Stimulated activated CD4-positive, alpha-beta T cell treated with anti-CD3 and anti-CD28 coated beads, TNF-alpha, amount 100 ng/mL, for 24 hours (primary cell): ENCODE measurements around the gene BHLHE23.

Experiments
- DNase-seq, 3 experiments: peaks; one replicate each; pipeline ENCODE4 v3.0.0-alpha.2; 2020; ENCODE audit warnings: low read depth in 3 of 3

The BHLHE23 gene

DNA sequence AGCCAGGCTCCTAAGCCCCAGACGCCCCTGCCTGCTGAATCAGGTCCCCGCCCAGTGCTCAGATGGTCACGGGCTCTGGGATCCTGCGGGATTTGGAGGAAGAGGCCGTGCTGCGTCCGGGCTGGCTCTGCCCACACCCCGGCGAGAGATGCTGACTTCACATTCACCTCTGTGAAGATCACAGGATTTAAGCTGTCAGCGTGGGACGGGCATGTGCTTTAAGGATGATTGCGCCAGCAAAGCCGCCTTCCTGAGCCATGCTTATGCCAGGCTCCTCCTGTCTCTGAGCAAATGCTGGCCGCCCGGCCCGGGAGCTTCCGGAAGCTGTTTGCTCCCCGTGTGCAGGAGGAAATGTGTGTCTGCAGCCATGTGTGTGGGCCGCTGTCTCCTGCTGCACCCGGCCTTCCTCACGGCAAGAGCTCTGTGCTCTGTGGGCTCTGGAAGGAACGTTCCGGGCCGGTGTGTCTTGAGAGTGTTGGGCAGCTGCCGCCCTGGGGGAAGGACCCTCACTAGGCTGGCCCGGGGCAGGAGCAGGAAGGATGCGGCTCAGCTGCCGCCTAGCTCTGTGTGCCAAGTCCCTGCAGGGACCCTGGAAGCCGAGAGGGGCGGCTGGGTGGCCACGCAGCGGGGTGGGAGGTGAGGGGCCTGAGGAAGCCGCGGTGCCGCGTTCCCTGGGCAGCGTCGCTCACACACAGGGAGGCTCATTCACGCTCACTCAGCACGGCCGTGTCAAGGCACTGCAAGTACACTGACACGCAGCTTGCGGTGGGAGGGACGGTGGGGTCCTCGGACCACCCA lies 19.0 kb upstream of the BHLHE23 start:
- DNase-seq: no peak

DNA sequence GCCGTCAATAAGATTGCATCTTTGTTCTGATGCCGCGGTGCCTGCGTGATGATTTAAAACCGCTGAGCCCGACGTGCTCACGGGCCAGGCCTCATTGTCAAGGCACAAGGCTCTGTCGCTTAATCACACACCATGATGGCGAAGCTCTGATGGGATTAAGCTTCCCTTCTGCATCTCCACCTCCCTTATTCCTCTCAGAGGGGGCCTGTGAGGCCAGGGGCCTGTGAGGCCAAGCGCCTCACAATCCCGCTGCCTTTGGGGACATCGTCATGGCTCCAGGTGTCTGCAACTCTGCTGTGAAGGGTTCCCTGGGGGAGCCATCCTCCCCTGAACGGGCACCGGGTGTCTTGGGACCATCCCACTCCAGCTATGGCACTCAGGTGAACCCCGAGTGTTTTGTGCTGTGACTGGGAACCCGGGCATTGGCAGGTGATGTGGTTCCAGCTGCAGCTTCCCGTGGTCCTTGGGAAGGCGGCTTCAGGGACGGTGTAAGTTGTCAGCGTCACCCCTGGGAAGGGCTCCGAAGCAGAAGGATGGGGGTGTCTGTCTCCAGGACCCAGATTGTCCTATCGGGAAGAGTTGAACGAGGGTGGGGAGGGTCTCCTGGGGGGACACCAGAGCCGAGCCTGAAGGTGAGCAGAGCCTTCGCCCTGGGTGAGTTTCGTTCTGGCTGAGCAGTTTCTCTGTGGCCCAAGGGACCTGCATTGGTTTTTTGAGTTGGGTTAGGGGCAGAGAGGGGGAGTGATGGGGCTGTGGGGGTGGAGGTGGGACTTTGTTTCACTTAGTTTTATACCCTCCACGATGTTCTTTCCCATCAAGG lies 18.0 kb upstream of the BHLHE23 start:
- no peak for DNase-seq

DNA sequence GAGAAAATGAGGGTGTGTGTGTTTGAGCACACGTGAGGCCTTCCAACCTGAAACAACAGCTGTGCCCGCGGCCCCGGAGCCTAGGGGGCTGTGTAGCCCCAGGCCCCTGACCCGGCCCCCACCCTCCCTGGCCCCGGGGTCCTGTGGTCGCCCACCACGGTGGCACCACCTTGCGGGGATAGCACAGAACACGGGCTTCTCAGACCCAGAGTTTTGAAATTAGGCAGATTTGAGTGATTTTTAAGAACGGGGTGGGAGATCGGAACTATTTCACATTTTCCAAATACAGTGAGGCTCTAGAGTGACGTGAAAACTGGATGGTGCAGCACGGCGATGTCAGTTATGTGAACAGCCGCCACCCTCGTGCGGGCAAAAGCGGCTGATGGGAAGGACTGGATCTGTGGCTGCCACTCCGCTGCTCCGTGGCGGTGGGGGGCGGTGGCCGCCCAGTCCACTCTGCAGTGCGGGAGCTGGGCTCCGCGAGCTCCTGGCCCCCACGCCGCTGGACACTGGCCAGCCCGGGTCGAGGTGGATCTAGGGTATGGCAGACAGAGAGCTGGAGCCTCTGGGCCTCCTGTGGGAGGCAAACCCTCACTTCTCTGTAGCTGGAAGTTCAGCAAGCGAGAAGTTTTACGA lies 17.3 kb upstream of the BHLHE23 start:
- DNase-seq: no peak

DNA sequence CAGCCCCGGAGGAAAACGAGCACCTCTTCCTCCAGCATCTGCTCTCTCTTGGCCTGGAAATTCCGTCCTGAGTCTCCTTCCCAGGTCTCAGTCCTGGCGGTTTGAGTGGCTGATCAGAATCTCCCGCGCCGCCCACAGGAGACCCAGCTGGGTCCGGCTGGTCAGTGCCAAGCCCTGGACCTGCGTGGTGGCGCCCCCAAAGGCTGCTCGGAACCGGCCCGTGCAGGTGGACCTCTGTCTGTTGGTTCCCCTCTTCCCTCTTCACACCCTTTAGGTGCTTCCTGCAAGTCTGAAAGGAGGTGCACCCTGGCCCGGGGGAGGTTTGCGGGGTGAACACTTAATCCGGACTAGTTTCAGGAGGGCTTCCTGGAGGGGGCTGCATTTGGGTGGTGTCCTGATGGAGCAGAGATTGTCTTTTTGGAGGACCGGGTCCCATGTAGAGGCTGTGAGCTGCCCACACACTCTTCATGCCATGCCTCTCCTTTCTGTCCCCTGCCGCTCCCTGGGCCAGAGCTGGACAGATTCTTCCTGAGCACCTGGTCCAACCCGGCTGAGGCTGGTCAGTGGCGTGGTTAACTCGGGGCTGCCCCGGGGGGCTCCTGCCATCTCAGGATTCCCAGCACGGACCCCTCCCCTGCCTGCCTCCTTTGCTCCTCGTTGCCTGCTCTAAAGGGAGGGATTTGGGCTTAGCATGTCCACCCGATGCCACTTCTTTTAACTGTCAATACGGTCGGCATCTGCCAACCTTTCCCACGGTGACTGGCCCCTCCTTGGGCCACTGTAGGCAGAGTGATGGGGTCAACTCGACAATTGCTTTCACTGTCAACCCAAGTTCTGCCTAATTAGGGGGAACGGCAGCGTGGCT lies 16.5 kb upstream of the BHLHE23 start:
- no peak for DNase-seq

DNA sequence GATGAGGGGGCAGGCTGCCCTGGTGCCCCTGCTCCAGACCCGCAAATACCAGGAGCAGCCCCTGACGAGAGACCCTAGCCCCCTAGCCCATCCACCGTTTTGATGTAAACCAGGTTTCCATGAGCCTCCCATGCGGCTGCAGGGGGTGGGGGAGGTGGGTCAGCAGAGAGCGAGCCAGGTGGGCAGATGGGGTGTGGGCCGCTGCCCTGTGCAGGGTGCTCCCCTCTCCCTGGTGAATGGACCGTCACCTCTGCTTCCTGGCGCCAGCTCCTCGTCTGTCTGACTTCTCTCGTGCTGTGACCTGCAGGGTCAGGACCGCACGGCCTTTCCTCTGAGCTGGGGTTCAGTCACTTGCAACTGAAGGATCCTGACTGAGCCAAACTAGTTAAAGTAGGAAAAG lies 15.7 kb upstream of the BHLHE23 start:
- no peak for DNase-seq

DNA sequence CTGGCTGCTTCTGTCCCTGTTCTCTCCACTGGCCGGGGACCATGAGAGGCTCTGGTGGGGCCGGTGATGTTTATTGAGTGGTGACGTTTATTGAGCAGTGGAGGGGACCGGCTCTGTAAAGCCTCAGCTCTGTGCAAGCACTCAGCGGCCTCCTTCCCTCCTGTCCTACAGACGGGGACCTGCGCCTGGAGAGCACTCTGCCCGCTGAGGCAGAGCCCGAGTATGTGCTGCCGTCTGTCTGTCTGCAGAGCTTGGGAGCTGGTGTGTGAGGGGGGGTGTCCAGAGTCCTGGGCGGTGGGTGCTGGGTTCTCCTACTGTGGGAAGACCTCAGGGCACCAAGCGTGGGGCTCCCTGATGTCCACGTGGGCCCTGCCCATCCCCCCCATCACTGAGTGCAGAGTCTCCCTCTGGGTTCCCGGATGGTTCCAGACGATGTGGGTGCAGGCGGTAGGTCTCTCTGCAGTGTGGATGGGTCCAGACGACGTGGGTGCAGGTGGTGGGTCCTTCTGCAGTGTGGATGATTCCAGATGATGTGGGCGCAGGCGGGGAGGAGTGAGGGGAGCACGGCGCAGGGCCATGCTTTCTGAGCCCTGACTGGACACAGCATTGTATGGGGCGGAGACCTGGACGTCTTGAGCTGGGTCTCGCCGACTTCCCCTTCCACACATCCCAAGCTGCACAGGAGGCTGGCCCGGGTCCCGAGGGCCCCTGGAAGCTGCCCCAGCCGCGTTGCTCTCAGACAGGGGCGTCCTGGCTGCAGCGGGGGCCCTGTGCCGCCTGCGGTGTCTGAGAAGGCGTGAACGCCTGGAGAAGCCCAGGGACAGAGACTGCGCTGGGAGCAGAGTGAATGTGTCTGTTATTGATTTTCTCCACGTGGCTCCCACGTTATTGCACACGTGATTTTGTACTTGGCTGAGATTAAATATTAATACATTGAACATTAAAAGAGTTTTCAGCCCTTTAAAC lies 14.9 kb upstream of the BHLHE23 start:
- no peak for DNase-seq

DNA sequence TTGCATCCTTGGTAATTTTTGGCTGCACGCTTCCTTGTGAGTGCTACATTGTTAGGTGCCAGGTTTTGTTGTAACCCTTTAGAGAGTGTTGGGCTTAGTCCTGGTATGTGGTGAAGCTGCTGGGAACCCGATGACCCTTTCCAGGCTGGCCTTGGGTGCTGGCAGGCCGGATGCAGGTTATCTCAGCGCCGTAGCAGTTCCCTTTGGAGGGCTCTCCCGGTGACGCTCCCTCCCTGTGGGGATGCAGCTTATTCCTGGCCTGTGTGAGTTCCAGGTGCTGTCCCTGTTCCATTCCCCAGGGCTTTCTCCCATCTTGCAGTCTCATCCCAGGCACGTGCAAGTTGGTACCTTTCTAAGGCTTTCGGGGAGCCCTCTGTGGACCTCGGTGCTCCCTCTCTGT lies 13.9 kb upstream of the BHLHE23 start:
- DNase-seq: no peak

DNA sequence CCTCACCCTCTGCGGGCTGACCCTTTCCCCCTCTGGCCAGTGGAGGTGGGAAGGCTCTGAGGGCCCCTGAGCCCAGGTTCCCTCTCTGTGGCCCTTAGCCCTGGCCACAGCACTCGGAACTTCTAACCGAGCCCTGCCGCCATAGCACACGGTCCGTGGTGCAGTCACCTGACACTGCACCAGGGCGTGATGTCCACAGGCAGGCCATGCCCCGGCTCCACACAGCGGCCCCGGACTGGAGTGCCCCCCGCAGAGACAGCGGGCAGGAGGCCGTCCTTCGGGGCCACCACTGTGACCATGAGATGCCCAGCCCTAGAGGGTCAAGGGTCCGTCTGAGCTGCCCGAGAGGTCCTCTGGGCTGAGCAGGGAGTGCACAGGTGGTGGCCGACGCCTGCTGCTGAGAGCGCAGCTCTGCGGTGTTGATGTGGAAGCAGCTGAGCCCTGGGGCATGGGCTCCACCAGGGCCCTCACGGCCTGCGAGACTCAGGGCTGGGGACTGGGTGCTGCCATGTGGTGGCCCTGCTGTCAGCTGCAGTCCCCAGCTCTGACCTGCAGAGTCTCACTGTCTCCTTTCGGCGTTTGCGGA lies 11.2 kb upstream of the BHLHE23 start:
- no peak for DNase-seq

DNA sequence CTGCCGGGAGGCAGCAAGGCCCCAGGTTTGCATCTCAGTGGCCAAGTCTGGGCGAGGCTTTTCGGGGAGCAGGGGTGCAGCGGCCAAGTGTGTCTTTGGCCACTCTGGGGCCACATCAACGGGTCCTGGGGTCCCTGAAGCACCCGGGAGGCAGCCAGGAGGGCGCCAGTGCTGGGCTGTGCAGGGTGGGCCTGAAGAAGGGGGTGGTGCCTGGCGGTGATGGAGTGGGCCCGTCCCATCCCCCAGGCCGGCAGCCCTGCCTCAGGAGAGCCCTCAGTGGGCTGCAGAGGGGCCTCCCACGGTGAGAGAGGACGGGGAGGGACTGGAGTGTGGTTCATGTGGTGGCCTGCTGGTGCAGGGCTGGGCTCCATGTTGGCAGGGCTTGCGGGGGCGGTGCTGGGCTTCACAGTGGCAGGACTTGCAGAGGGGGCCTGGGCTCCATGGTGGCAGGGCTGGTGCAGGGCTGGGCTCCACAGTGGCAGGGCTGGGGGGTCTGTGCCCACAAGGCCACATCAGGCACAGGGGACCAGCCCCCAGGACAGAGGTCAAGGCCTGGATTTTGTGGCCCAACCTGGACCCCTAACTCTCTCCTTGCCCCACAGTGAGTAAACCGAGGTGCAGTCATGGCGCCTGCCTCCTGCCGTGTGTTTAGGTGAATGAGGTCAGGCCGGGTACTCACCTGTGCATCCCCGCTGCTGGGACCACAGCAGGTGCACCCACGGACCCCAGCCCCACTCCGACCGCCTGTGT lies 10.5 kb upstream of the BHLHE23 start:
- DNase-seq: no peak

DNA sequence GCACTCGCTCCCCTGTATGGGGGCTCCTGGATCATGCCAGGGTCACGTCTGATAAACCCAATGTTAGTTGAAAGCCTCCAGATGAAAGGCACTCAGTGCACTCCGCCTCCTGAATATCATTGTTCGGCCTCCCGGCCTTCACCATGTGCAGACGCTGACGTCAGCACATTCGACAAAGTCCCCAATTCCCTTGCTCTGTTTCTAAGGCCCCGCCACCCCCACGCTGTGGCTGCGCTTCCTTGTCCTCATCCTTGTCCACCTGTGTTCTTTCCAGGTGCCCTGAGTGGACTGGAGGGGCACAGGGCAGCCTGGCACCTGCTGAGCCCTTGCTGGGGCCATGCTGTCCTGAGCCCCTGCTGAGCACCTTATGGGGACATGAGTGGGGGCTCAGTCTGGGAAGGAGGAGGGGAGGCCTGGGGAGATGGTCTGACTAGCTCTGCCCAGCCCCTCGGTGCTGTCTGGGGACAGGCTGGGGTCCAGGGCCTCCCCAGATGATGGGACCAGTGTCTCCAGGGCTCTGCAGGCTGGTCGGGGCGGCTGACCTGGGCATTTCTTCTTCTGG lies 9.8 kb upstream of the BHLHE23 start:
- DNase-seq: no peak

DNA sequence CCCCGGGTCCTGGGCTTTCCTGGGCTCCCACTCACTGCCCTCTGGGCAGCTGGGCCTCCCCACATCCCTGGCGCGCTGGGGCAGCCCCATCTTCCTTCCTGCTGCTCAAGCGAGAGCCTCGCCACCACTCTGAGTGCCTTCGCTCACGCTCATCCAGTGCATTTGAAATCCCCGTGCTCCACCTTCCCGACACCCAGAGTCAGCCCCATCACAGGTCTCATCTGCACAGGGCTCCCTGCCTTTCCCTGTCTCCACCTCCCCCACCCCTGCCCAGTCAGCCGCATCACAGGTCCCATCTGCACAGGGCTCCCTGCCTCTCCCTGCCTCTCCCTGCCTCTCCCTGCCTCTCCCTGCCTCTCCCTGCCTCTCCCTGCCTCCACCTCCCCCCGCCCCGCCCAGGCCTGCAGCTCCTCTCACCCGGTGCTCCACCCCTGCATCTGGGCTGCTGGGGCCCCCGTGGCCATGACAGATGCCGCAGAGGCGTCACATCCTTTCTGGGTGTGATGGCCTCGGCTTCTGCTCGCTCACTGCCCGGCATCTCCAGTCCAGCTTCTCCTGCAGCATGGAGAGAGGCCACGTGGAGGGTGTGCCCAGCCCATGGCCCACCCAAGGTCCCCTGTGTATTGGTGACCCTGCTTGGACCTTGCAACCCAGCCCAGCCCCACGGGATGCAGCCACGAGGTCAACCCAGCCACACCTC lies 9.0 kb upstream of the BHLHE23 start:
- DNase-seq: no peak

DNA sequence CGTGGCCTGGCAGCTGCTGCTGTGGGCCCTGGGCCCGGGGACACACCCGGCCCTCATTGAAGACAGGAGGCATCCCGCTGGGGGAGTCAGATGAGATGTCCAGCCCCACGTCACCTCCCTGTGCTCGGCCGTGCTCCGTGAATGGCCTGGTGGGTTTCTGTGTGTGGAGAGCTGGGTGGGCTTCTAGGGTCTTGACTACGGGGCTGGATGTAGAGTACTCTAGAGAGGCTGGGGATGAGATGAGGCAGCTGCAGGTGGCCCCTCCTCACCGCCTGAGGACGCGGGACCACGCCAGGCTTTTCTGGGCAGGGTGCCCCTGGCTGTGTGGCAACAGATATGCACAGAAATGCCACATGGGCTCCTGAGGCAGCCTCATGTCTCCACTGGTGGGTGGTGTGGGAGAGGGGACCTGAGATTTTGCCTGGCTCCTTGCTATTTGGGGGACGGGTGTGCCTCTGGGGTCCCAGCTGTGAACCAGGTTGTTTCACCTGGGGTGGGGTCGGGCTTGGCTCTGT lies 8.4 kb upstream of the BHLHE23 start:
- no peak for DNase-seq

DNA sequence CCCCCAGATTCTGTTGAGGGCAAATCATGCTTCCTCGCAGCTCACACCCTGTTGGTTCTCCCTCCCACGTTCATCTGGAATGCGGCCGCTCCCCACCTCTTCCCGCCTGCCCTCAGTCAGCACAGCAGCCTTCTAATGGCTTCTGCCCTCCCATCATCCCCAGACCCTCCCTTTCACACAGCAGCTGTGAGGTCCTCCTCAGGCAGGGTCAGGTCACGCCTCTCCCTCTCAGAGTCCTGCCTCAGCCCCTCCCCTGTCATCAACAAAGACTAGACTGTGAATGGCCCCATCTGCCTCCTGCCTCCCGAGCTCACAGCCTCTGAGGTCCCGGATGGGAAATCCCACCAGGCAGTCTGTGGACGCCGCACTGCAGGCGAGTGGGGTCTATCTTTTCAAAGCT lies 7.9 kb upstream of the BHLHE23 start:
- no peak for DNase-seq

DNA sequence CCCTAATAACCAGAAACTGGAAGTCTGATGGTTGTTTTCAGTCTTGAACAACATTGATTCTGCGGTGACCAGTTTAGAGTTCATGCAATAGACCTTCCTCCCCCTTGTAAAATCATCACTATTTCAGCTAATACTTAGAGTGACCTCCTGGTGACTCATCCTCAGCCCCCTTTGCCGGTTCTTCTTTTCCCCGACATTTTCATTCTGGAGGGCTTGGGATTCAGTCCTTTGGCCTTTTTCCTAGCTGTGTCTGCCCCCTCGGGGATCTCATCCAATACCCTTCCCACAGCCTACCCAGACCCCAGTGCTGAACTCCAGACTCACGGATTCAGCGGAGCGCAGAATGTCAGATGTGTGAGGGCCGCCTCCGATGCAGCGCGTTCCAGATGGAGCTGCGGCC lies 7.5 kb upstream of the BHLHE23 start:
- no peak for DNase-seq

DNA sequence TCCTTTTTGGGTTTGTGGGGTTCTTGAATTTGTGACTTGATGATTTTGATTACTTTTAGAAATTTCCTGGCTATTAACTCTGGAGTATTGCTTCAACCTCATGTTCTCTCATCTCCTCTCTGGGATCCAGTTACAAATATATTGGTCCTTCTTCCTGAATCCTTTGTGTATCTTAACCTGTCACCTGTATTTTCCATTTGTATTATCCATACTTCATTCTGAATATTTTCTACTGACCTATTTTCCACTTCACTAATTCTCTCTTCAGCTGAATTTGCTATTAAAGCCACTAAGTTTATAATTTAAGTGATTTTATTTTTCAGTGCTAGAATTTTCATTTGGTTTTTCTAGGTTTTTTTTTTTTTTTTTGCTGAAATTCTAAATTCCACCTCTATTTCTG lies 6.4 kb upstream of the BHLHE23 start:
- no peak for DNase-seq

DNA sequence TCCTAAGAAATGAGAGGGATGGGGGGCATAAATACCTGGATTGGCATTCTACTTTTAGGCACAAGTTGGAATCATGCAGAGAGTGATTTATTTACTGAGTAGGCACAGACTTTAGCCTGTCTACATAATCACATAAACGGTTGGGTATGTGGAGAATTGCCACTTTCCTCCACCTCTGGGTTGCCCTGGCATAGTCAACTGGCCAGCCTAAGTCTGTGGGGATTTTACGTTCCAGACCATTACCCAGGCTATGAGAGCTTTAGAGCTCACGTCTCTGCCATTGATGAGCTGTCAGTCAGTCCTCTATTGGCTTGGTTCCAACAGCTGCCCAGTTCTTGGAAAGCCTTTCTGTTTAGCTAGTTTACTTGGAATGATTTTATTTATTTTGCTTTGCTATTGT lies 5.0 kb upstream of the BHLHE23 start:
- no peak for DNase-seq

DNA sequence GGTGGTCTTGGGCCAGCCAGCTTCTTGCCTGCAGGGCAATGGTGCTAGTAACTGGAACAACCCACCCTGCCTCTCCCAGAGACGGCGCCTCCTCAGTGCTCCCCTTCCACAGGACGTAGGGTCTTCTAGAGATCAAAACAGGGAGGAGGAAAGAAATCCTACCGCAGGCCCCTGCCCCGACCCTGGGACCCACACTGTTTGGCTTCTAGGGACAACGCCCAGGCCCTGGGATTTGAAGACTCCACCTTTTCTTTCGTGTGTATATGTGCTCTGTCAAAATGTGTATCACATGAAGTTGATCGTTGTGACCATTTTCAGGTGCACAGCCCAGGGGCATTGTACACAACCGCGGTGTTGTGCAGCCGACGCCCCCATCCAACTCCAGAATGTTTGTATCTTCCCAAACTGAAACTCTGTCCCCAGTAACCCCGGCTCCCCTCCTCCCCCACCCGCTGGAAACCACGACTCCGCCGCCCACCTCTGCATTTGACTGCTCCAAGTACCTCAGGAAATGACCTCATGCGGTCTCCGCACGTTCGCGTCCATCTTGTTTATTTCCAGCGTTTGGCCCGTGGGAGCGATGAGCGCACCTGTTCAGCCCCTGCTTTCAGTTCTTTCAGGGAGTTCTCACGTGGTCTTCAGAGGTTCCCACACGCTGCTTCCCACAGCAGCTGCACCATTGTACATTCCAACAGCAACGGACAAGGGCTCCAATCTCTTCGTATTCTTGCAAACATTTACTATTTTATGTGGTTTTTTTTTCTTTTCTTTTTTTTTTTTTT lies 3.4 kb upstream of the BHLHE23 start:
- peak; percentile 47 to 68 (median 48) for DNase-seq
